CD4-positive, alpha-beta T cell treated with Interleukin-17A for 1 hour (primary cell): ENCODE data around the gene PLLP.
"Not testable (repeated sequence)": the region's sequence is repeated elsewhere in the genome, so short reads cannot be mapped to it uniquely, and the experiment has no call there.

ENCODE experiments used
- DNase-seq: peaks from one replicate; pipeline ENCODE4 v3.0.0-alpha.2; 2020

The PLLP gene

GRCh38 chr16:57301126-57301817 is 16.8 kb upstream of the PLLP start:
- DNase-seq = no peak

GRCh38 chr16:57300387-57301125 is 16.1 kb upstream of the PLLP start:
- DNase-seq = peak; percentile 100

GRCh38 chr16:57299719-57300386 is 15.4 kb upstream of the PLLP start:
- DNase-seq = peak; percentile 94

DNA sequence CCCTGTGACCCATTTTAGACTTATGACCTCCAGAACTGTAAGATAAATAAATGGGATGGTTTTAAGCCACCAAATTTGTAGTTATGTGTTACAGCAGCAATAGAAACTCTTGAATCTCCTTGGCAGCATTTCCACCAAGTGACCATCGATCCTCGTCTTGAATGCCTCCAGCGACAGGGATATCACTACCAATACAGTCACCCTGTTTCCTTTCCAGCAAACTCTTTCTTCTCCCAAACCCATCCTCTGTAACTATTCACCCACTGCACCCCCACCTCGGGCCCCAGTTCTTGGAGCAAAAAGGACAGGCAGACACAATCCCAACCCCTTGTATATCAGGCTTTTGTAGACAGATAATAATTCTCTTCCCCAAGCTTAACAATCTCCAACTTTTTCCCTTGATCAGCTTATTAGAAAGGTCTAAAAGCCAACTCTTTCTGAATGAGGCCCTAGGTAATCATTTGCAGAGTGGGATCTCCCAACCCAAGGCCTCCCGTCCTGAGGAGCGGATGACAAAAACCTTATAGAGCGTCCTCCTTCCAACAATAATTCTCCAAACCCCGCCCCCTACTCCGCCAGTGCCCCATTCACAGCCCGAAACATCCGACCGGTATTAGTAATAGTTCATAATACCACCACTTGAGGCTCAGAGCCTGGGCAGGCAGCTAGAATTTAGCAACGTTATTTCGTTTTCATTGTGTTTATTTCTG is 14.7 kb upstream of the PLLP start:
- no peak for DNase-seq

DNA sequence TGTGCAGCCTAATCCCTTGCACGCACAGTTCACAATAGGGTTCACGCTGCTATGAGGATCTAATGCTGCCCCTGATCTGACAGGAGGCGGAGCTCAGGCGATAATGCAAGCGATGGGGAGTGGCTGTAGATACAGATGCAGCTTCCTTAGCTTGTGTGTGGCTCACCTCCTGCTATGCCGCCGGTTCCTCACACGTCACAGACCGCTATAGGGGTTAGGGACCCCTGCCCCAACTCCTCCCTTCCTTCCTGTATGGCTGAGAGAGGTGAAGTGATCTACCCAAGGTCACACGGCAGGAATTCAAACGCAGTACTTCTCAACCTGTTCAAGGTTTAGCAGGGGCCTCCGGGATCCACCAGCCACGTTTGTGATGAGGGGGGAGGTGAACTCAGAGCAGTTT is 13.4 kb upstream of the PLLP start:
- DNase-seq = peak; percentile 81

DNA sequence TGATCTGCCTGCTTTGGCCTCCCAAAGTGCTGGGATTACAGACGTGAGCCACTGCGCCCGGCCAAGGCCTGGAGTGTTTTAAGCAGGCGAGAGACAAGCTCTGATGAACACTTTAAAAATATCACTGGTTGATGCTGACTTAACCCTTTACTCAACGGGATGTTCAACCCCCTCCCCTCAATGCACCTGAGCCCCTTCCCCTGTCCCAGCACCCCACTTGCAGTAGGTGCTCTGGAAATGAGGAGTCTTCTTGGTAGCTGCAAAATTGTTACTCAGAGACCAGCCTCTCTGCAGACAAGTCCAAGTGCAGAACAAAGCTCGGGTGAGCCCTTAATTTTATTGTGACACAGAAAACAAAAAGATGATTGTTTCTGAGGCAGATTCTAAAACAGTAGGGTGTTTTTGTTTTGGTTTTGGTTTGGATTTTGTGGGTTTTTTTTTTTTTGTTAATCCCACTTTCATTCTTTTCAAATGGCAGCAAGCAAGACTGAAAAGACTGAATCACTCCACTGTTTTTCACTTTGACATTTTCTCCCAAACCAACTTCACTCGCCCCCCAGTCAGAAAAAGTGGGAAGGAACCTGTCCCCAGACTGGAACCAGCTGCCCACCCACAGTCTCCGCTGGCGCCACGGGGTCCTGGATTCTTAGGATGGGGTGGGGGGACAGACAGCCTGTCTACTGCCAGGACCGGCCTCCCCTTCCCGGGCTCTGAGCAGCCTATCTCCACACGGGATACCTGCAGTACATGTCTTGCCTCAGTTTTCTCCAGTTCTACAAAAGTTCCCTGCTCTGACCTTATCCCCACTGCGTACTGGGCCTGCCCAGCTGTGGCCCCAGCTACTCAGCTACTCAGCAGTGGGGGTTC is 5.2 kb upstream of the PLLP start:
- DNase-seq = no peak

DNA sequence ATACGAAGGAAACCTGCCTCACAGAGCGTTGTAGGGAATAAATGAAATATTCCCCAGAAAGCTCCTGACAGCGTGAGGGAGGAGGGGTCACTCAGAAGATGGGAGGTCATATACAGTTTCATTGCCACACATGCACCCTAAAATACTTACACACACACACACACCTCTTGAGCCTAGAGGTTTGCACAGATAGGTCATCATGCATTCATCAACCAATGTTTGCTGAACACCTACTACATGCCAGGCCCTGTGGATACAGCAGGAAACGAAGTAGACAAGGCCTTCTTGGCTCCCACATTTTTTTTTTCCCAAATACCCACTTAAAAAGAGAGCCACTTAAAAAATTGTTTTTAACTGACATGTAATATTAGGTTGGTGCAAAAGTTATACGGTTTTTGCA is 907 bp upstream of the PLLP start:
- DNase-seq = no peak

DNA sequence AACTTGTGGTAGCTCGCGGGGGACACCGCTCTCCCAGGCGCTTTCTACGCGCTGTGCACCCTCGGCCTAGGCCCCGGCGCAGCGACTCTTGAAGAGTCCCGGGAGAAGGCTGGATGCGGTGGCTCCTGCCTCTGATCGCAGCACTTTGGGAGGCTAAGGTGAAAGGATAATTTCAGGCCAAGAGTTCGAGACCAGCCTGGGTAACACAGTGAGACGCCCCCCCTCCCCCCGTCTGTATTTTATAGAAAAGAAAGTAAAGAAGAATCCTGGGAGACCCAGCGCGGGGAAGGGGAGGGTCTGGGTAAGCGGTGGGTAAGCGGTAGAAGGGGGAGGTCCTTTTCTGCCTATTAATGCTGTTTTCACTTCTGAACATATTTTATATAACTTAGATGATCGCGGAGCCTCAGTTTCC is 486 bp upstream of the PLLP start:
- DNase-seq = no peak

DNA sequence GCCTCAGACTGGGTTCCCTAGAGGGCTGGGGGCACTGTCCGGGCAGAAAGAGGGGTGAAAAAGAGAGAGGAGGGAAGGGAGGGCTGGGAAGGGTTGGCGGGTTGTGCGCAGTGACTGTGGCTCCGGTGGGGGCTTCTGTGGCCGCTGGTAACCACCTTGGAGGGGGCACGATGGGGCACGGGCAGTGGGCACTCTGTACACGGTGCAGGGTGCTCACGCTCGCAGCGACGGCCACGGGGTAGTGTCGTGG is 588 bp downstream of the PLLP start:
- DNase-seq = no peak

- DNase-seq = no peak
These were observed 1.1 kb downstream of the PLLP start for GRCh38 chr16:57283214-57283958.

DNA sequence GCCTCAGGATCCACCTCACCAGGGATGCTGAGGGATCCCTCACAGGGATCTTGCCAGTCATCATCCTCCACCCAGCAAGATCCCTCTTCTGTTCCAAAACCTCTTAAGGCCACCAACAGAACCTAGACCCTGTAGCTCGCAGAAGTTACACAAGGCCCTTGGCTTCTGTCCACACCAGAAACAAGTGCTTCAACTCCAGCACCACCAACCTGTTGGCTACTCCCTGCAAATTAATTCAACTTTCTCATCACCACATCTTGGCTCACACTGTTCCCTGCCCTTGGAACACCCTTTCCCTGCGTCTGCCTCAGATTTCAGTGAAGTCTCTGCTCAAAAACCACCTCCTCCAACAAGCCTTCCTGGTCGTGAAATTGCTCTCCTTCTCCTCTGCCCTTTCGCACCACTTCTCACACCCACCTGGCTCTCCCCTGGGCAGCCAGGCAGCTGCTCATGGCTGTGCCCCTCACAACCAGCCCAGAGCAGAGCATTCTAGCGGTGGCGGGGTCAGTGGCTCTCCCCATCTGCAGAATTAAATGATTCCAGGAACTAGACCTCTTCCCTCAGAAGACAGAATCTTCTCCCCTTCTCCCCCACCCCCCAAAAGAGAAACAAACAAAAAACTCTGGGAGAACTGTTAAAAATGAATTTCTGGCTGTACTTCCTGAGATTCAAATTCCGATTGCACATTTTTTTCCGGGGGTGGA is 1.8 kb downstream of the PLLP start:
- no peak for DNase-seq

DNA sequence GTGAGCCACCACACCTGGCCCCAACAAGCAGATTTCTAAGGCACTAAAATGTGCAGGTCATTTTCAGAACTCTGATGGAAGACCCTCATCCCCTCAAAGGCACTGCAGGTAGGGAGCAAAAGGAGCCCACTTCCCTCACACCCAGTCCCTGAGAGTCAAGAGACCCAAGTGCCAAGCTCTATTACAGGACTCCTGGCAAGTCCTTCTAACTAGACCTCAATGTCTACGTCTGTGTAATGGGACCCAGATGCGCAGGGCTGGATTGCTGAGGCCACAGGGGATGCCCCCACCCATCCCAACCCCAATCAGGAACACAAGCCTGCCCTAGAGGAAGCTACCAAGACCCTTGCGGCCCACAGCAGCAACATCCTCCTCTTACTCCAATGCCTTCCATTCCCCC is 2.7 kb downstream of the PLLP start:
- no peak for DNase-seq

DNA sequence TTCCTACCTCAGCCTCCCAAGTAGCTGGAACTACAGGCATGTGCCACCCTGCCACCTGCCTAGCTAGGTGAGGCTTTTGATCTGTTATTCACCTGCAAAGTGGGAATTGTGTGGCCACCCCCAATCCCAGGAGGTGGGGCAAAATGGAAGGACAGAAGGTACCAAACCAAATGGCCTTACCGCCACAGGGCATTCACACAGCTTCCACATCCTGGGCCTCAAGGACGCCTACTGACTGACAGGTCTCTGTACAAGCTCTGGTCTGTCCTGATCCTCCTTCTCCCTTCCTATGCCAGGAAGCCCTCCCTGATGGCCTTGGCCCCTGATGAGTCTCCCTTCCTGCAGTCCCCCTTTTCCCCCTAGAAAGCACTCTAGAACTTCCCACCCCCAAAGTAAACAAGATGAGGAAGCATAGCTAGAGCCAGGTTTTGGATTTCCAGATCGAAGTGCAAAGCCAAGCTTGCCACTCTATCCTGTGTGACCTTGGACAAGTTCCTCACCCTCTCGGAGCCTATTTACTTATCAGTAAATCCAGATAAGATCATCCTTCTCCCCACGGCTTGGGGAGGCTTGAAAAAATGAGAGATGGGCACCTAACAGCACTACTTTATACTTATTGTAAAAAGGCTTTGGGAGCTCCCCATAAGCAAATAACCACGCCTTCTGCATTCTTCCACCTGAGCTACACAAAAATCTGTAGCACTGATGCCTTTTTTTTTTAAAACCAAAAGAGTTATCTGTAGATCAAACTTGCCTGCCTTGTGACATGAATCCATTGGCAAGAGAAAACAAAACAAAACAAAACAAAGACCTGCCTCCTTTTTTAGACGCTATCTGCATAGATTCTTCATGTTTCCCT is 4.5 kb downstream of the PLLP start:
- no peak for DNase-seq

- DNase-seq = no peak
These were observed 6.0 kb downstream of the PLLP start for GRCh38 chr16:57278494-57278893.

DNA sequence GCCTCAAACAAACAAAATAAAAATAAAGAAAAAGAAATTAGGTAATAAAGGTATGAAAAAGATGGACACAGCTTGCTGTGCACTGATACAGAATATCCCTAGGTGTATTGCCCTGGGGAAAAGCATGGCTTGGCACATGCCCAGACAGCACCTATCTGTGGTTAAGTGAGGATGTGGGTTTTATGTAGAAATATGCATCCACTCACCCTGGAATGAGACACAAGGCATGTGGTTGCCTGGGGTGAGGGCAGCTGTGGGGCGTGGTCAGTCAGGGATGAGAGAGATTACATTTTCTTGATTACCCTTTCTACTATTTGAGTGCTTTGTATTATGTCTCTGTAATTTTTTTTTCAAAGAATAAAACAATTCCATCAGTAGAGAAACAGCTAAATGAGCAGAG is 6.9 kb downstream of the PLLP start:
- peak; percentile 67 for DNase-seq

DNA sequence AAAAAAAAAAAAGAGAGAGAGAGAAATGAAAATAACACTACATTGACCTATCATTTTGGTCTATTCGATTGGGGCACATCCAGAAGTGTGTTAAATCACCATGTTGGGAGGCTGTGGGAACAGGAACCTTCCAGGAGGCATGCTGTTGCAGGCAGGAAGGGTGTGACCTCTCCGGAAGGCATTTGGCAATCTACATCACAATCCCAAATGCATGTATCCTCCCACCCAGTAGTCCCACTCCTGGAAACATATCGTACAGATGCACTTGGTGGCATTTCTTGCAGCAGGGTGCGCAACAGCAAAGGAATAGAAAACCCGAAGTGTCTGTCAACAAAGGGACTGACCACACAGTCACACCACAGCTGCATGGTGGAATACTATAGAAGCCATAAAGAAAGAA is 7.9 kb downstream of the PLLP start:
- DNase-seq = no peak

DNA sequence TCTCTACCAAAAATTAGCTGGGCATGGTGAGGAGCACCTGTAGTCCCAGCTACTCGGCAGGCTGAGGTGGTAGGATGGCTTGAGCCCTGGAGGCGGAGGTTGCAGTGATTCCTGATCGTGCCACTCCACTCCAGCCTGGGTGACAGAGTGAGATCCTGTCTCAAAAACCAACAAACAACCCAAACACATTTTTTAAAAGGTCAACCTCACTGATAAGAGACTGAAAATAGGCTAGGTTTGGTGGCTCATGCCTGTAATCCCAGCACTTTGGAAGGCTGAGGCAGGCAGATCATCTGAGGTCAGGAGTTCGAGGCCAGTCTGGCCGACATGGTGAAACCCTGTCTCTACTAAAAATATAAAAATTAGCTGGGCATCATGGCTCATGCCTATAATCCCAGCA is 8.5 kb downstream of the PLLP start:
- not testable (repeated sequence) for DNase-seq

GRCh38 chr16:57273826-57274225 is 10.6 kb downstream of the PLLP start:
- DNase-seq = no peak

GRCh38 chr16:57273359-57273758 is 11.1 kb downstream of the PLLP start:
- no peak for DNase-seq

- no peak for DNase-seq
These were observed 12.5 kb downstream of the PLLP start for GRCh38 chr16:57271867-57272495.
